ENCODE results near the gene NRL.
"Not testable (repeated sequence)": the region's sequence is repeated elsewhere in the genome, so short reads cannot be mapped to it uniquely, and the experiment has no call there.

- TF ChIP-seq CTCF (IDR thresholded peaks at IDR 0.05; ENCODE audit: low read depth, low read length, missing input control); EGR1 (IDR thresholded peaks at IDR 0.05; ENCODE audit: low read depth in 2 of 2); TAF1 (conservative IDR thresholded peaks at IDR 0.05); MAX (IDR thresholded peaks at IDR 0.05); RXRA (IDR thresholded peaks at IDR 0.05); SP1 (IDR thresholded peaks at IDR 0.05); HNF4G (IDR thresholded peaks at IDR 0.05); RAD21 (IDR thresholded peaks at IDR 0.05); JUND (IDR thresholded peaks at IDR 0.05); GABPA (IDR thresholded peaks at IDR 0.05 in 1 of 2, conservative IDR thresholded peaks at IDR 0.05 in 1 of 2): not testable (repeated sequence)
Measured at GRCh38 chr14:24050753-24051152, 64.0 kb downstream of the NRL start.
